Type B pancreatic cell (in vitro differentiated cells): ENCODE data around the gene PHLPP1. TPM values are rescaled to one million over a fixed set of nuclear protein-coding genes. Genes with fewer than 3 reads are reported as not detected.

Source experiments
- DNase-seq: peaks from one replicate; pipeline ENCODE4 v3.0.0; 2021; ENCODE audit warnings: mixed read lengths; ENCODE audit not compliant: unreplicated experiment; ENCODE audit errors: extremely low spot score
- H3K27ac Mint-ChIP-seq: 2 replicates; pipeline ENCODE4 v1.8.0; 2021; ENCODE audit warnings: mild to moderate bottlenecking, mixed read lengths
- H3K27me3 Mint-ChIP-seq: 2 replicates; pipeline ENCODE4 v1.8.0; 2021; ENCODE audit warnings: mixed read lengths
- H3K36me3 Mint-ChIP-seq: 2 replicates; pipeline ENCODE4 v1.8.0; 2021; ENCODE audit warnings: mixed read lengths
- H3K4me1 Mint-ChIP-seq: one replicate; pipeline ENCODE4 v1.8.0; 2021; ENCODE audit warnings: mixed read lengths; ENCODE audit not compliant: unreplicated experiment
- H3K4me3 Mint-ChIP-seq: 2 replicates; pipeline ENCODE4 v1.8.0; 2021; ENCODE audit warnings: mild to moderate bottlenecking, mixed read lengths
- H3K9me3 Mint-ChIP-seq: 2 replicates; pipeline ENCODE4 v1.8.0; 2021; ENCODE audit warnings: mixed read lengths
- CTCF ChIP-seq: fragments of 200-600 bp; sonication (generic); conservative IDR thresholded peaks from 2 replicates; pipeline ENCODE4 v1.5.0; 2021; ENCODE audit warnings: antibody characterized with exemption, mild to moderate bottlenecking
- total RNA-seq: library from RNA; stranded (reverse); gene quantifications from 2 replicates; pipeline ENCODE4 v1.2.1, GENCODE V29; 2021; ENCODE audit warnings: low replicate concordance

PHLPP1 gene
- total RNA-seq, 1 donor from 2014 or later, result 28.5 TPM

DNA sequence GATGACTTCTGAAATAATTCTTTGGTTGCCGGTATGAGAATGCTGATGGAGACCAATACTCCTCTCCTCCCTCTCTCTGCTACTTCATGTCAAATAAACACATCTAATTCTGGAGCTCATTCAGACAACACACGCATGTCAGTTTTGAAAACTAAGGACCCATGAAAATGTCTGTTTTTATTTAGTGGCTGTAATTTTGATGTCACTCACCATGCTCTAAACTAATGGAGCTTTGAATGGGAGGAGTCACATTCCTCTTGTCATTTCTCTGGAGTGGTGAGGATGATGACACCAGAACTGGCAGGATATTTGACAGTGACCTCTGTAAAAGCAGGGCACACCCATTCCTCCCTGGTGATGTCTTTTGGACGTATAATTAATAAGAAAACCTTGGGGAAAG lies 163.0 kb downstream of the PHLPP1 start:
- no peak for TF ChIP-seq CTCF
- no peaks in the 10 kb centered on the region for H3K9me3 Mint-ChIP-seq
- H3K36me3 Mint-ChIP-seq, result peaks cover 6% of the 10 kb centered on the region
- peak overlapping the region; percentile 13 for H3K4me3 Mint-ChIP-seq
- DNase-seq, result no peak
- no peaks in the 10 kb centered on the region for H3K27me3 Mint-ChIP-seq
- peak overlapping the region; percentile 76 for H3K27ac Mint-ChIP-seq
- H3K4me1 Mint-ChIP-seq, result peaks cover 24% of the 10 kb centered on the region

DNA sequence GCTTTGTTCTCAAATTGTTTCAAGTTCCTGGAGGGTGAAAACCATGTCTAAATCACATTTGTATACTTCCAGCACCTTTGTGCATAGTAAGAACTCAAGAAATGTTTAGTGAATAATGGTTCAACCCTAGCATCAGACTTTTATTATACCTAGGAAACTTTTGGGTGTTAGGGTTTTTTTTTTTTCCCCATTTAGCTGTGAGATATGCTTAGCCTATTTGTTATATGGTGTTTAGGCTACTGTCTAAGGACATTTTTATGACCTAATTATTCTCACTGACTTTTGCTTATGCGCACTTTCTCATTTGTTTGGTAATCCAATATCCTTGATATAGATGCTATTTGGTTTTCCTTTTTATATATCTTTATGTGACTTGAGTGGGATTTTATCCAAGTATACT lies 164.7 kb downstream of the PHLPP1 start:
- no peak for TF ChIP-seq CTCF
- H3K9me3 Mint-ChIP-seq, result no peaks in the 10 kb centered on the region
- no peak overlapping the region for H3K4me3 Mint-ChIP-seq
- no peaks in the 10 kb centered on the region for H3K27me3 Mint-ChIP-seq
- no peak overlapping the region for H3K27ac Mint-ChIP-seq
- DNase-seq, result no peak
- H3K4me1 Mint-ChIP-seq, result peaks cover 24% of the 10 kb centered on the region
- H3K36me3 Mint-ChIP-seq, result peaks cover 6% of the 10 kb centered on the region

- H3K4me3 Mint-ChIP-seq, result no peak overlapping the region
- H3K27me3 Mint-ChIP-seq, result no peaks in the 10 kb centered on the region
- peaks cover 21% of the 10 kb centered on the region for H3K4me1 Mint-ChIP-seq
- TF ChIP-seq CTCF, result no peak
- no peaks in the 10 kb centered on the region for H3K9me3 Mint-ChIP-seq
- H3K27ac Mint-ChIP-seq, result no peak overlapping the region
- peaks cover 6% of the 10 kb centered on the region for H3K36me3 Mint-ChIP-seq
- no peak for DNase-seq
Observed at GRCh38 chr18:62880673-62881364, 165.5 kb downstream of the PHLPP1 start.

- no peak for TF ChIP-seq CTCF
- H3K4me1 Mint-ChIP-seq, result peaks cover 18% of the 10 kb centered on the region
- no peak overlapping the region for H3K4me3 Mint-ChIP-seq
- H3K27me3 Mint-ChIP-seq, result no peaks in the 10 kb centered on the region
- H3K36me3 Mint-ChIP-seq, result peaks cover 6% of the 10 kb centered on the region
- H3K27ac Mint-ChIP-seq, result no peak overlapping the region
- H3K9me3 Mint-ChIP-seq, result no peaks in the 10 kb centered on the region
- no peak for DNase-seq
Observed at GRCh38 chr18:62881509-62882016, 166.2 kb downstream of the PHLPP1 start.

- no peak for DNase-seq
- Mint-ChIP-seq H3K4me3 (no peak overlapping the region), H3K27ac (no peak overlapping the region), H3K27me3 (no peaks in the 10 kb centered on the region), H3K4me1 (peaks cover 5% of the 10 kb centered on the region), H3K9me3 (no peaks in the 10 kb centered on the region), H3K36me3 (peaks cover 6% of the 10 kb centered on the region)
- no peak for TF ChIP-seq CTCF
Observed at GRCh38 chr18:62883937-62884735, 168.8 kb downstream of the PHLPP1 start.
